ENCODE results near the gene ARHGAP1. TPM values are rescaled to one million over a fixed set of nuclear protein-coding genes. Genes with fewer than 3 reads are reported as not detected.
A peak's percentile ranks its signal among the peaks of the same experiment; 100 is the strongest.

The ARHGAP1 gene
- total RNA-seq, 1 donor from 2014 or later = 104 TPM

- peaks cover 23 to 63% of the 10 kb centered on the region in 2 donors for H3K4me1 ChIP-seq
- TF ChIP-seq, protein P1, sequence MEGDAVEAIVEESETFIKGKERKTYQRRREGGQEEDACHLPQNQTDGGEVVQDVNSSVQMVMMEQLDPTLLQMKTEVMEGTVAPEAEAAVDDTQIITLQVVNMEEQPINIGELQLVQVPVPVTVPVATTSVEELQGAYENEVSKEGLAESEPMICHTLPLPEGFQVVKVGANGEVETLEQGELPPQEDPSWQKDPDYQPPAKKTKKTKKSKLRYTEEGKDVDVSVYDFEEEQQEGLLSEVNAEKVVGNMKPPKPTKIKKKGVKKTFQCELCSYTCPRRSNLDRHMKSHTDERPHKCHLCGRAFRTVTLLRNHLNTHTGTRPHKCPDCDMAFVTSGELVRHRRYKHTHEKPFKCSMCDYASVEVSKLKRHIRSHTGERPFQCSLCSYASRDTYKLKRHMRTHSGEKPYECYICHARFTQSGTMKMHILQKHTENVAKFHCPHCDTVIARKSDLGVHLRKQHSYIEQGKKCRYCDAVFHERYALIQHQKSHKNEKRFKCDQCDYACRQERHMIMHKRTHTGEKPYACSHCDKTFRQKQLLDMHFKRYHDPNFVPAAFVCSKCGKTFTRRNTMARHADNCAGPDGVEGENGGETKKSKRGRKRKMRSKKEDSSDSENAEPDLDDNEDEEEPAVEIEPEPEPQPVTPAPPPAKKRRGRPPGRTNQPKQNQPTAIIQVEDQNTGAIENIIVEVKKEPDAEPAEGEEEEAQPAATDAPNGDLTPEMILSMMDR (IDR thresholded peaks at IDR 0.05) = no peak
Measured at GRCh38 chr11:46695345-46696211, 4.8 kb downstream of the ARHGAP1 start.

GRCh38 chr11:46694607-46695006 is 5.8 kb downstream of the ARHGAP1 start:
- H3K27ac ChIP-seq = peak overlapping the region; percentile 75 to 85
- intact Hi-C loops (cut with DNase I) = loop anchor here (5.0 kb wide), 1 partner anchor 47 kb away; no protein-coding TSS in a partner anchor
- TF ChIP-seq, protein P1 (IDR thresholded peaks at IDR 0.05) = no peak
- DNase-seq (ENCODE audit: low spot score in 2 of 2) = no peak
- peaks cover 41 to 68% of the 10 kb centered on the region in 2 donors for H3K36me3 ChIP-seq
- no peak overlapping the region for H3K4me3 ChIP-seq
- H3K27me3 ChIP-seq = no peaks in the 10 kb centered on the region
- no peaks in the 10 kb centered on the region for H3K9me3 ChIP-seq
- H3K4me1 ChIP-seq = peaks cover 23 to 61% of the 10 kb centered on the region in 2 donors

More at GRCh38 chr11:46695345-46696211, 4.8 kb downstream of the ARHGAP1 start:
- Histone ChIP-seq H3K27ac (peak overlapping the region; percentile 75 to 85), H3K4me3 (no peak overlapping the region), H3K27me3 (no peaks in the 10 kb centered on the region), H3K9me3 (no peaks in the 10 kb centered on the region), H3K36me3 (peaks cover 41 to 60% of the 10 kb centered on the region in 2 donors)
- intact Hi-C loops (cut with DNase I) = loop anchor here (5.0 kb wide), 1 partner anchor 48 kb away; no protein-coding TSS in a partner anchor
- no peak for DNase-seq (ENCODE audit: low spot score in 2 of 2)

- peak overlapping the region; percentile 75 to 85 for H3K27ac ChIP-seq
- peaks cover 18 to 56% of the 10 kb centered on the region in 2 donors for H3K4me1 ChIP-seq
- H3K27me3 ChIP-seq = no peaks in the 10 kb centered on the region
- TF ChIP-seq, protein P1 (IDR thresholded peaks at IDR 0.05) = no peak
- no peak overlapping the region for H3K4me3 ChIP-seq
- H3K9me3 ChIP-seq = no peaks in the 10 kb centered on the region
- no peak for DNase-seq (ENCODE audit: low spot score in 2 of 2)
- peaks cover 41 to 72% of the 10 kb centered on the region in 2 donors for H3K36me3 ChIP-seq
- intact Hi-C loops (cut with DNase I) = no loop called here
Measured at GRCh38 chr11:46694072-46694471, 6.3 kb downstream of the ARHGAP1 start.

GRCh38 chr11:46693597-46694012 is 6.8 kb downstream of the ARHGAP1 start:
- peak overlapping the region; percentile 75 to 85 for H3K27ac ChIP-seq
- TF ChIP-seq, protein P1 (IDR thresholded peaks at IDR 0.05) = no peak
- H3K36me3 ChIP-seq = peaks cover 42 to 77% of the 10 kb centered on the region in 2 donors
- intact Hi-C loops (cut with DNase I) = no loop called here
- H3K4me3 ChIP-seq = no peak overlapping the region
- peaks cover 18 to 51% of the 10 kb centered on the region in 2 donors for H3K4me1 ChIP-seq
- H3K27me3 ChIP-seq = no peaks in the 10 kb centered on the region
- no peak for DNase-seq (ENCODE audit: low spot score in 2 of 2)
- H3K9me3 ChIP-seq = no peaks in the 10 kb centered on the region

- Histone ChIP-seq H3K4me1 (peaks cover 14 to 40% of the 10 kb centered on the region in 2 donors), H3K27me3 (no peaks in the 10 kb centered on the region), H3K4me3 (no peak overlapping the region), H3K9me3 (no peaks in the 10 kb centered on the region), H3K36me3 (peaks cover 54 to 88% of the 10 kb centered on the region in 2 donors), H3K27ac (peak overlapping the region in 1 of 2 donors; percentile 2)
- no peak for DNase-seq (ENCODE audit: low spot score in 2 of 2)
- TF ChIP-seq, protein P1 (IDR thresholded peaks at IDR 0.05) = no peak
- intact Hi-C loops (cut with DNase I) = no loop called here
Measured at GRCh38 chr11:46692450-46692849, 8.0 kb downstream of the ARHGAP1 start.
